HG03565 (cell line): ENCODE measurements around the gene HMBS.

Experiments used
- ATAC-seq: cut with Tn5 transposase; IDR thresholded peaks from one replicate; pipeline ENCODE4 v1.9.1; 2021; ENCODE audit warnings: mild to moderate bottlenecking, moderate library complexity; ENCODE audit not compliant: unreplicated experiment

HMBS gene

GRCh38 chr11:119067371-119068222 lies 17.1 kb upstream of the HMBS start, which contains the start of gene VPS11:
Gene VPS11 (plus strand): TSS chr11:119067818. CDS start chr11:119067824, 6 bp downstream.
- peak; percentile 83 for ATAC-seq

GRCh38 chr11:119077839-119078238 lies 6.8 kb upstream of the HMBS start:
- no peak for ATAC-seq

GRCh38 chr11:119078675-119079420 lies 5.8 kb upstream of the HMBS start:
- ATAC-seq: no peak

- ATAC-seq: no peak
Observed at GRCh38 chr11:119081682-119082260, 2.9 kb upstream of the HMBS start.

- no peak for ATAC-seq
Observed at GRCh38 chr11:119085437-119085847, 761 bp downstream of the HMBS start.

GRCh38 chr11:119087123-119087522 lies 2.4 kb downstream of the HMBS start:
- ATAC-seq: no peak

GRCh38 chr11:119087747-119088241 lies 3.1 kb downstream of the HMBS start:
- ATAC-seq: no peak

GRCh38 chr11:119088406-119088805 lies 3.7 kb downstream of the HMBS start:
- ATAC-seq: no peak

GRCh38 chr11:119089319-119089718 lies 4.6 kb downstream of the HMBS start:
- no peak for ATAC-seq

- ATAC-seq: no peak
Observed at GRCh38 chr11:119091178-119091577, 6.5 kb downstream of the HMBS start.

GRCh38 chr11:119091966-119092879 lies 7.5 kb downstream of the HMBS start:
- ATAC-seq: no peak

- ATAC-seq: no peak
Observed at GRCh38 chr11:119092880-119093842, 8.5 kb downstream of the HMBS start.

GRCh38 chr11:119093942-119094815 lies 9.5 kb downstream of the HMBS start:
- ATAC-seq: no peak

- ATAC-seq: peak; percentile 28
Observed at GRCh38 chr11:119094816-119095065, 10.1 kb downstream of the HMBS start.

- peak; percentile 70 for ATAC-seq
Observed at GRCh38 chr11:119095066-119095880, 10.6 kb downstream of the HMBS start.

- no peak for ATAC-seq
Observed at GRCh38 chr11:119099711-119100110, 15.0 kb downstream of the HMBS start.

- ATAC-seq: no peak
Observed at GRCh38 chr11:119100246-119100970, 15.7 kb downstream of the HMBS start.
